Panc1 (cell line): Measurements from ENCODE around the gene RFX5.

Experiments used
- CTCF ChIP-seq: fragments of 450-650 bp; IDR thresholded peaks from 2 replicates; pipeline ENCODE4 v1.5.1; 2017; ENCODE audit warnings: mild to moderate bottlenecking
- POLR2AphosphoS5 ChIP-seq: IDR thresholded peaks from 2 replicates; pipeline ENCODE4 v1.6.1; 2012; ENCODE audit warnings: mild to moderate bottlenecking, low read depth, low read length, moderate library complexity
- REST ChIP-seq, 2 experiments: IDR thresholded peaks; 2 replicates each; pipeline ENCODE4 v1.6.1; 2011 to 2012; ENCODE audit warnings: low read depth in 2 of 2, control low read depth in 1 of 2, low read length in 1 of 2, mild to moderate bottlenecking in 1 of 2, moderate library complexity in 1 of 2; ENCODE audit not compliant: insufficient read depth in 1 of 2
- TCF7L2 ChIP-seq: IDR thresholded peaks from 2 replicates; pipeline ENCODE4 v1.6.1; 2011; ENCODE audit warnings: mild to moderate bottlenecking, low read depth, low read length, inconsistent platforms

- TF ChIP-seq CTCF, result no peak
- TF ChIP-seq TCF7L2, result no peak
- no peak for TF ChIP-seq REST (IDR thresholded peaks at IDR 0.05; ENCODE audit: insufficient read depth in 1 of 2, low read depth in 2 of 2, low read length in 1 of 2)
- TF ChIP-seq POLR2AphosphoS5, result no peak
Measured at GRCh38 chr1:151309811-151310323, 37.2 kb downstream of the RFX5 start.
